Mesendoderm (in vitro differentiated cells): ENCODE measurements around the gene ATP2A2.

Experiments used
- DNase-seq: peaks from one replicate; pipeline ENCODE4 v3.0.0; 2013
- H2AK5ac ChIP-seq: 2 replicates; pipeline ENCODE4 v1.6.1; 2013; ENCODE audit warnings: low read length, inconsistent platforms
- H2BK120ac ChIP-seq: 2 replicates; pipeline ENCODE4 v1.6.1; 2013; ENCODE audit warnings: low read depth, mild to moderate bottlenecking, low read length, moderate library complexity, mixed read lengths
- H2BK15ac ChIP-seq: replicated peaks from 2 replicates; pipeline ENCODE4 v1.6.1; 2013; ENCODE audit warnings: low read depth, mild to moderate bottlenecking, moderate library complexity
- H2BK5ac ChIP-seq: 2 replicates; pipeline ENCODE4 v1.6.1; 2013; ENCODE audit warnings: low read length, inconsistent platforms
- H3K18ac ChIP-seq: 2 replicates; pipeline ENCODE4 v1.6.1; 2013; ENCODE audit warnings: mild to moderate bottlenecking, low read length, mixed read lengths
- H3K23ac ChIP-seq: one replicate; pipeline ENCODE4 v1.6.1; 2013; ENCODE audit warnings: low read length
- H3K27ac ChIP-seq: 2 replicates; pipeline ENCODE4 v1.5.1; 2013; ENCODE audit warnings: low read depth, mild to moderate bottlenecking, inconsistent platforms, low read length, moderate library complexity
- H3K27me3 ChIP-seq: 2 replicates; pipeline ENCODE4 v1.6.1; 2013; ENCODE audit warnings: low read length, control low read depth, mild to moderate bottlenecking, inconsistent platforms; ENCODE audit not compliant: insufficient read depth, poor library complexity
- H3K36me3 ChIP-seq: 2 replicates; pipeline ENCODE4 v1.6.1; 2013; ENCODE audit warnings: low read length, inconsistent platforms; ENCODE audit not compliant: control insufficient read depth, insufficient read depth
- H3K4ac ChIP-seq: one replicate; pipeline ENCODE4 v1.6.1; 2013; ENCODE audit warnings: low read depth, mild to moderate bottlenecking, low read length, moderate library complexity
- H3K4me1 ChIP-seq: 2 replicates; pipeline ENCODE4 v1.6.1; 2013; ENCODE audit warnings: low read depth, low read length, inconsistent platforms; ENCODE audit not compliant: control insufficient read depth
- H3K4me2 ChIP-seq: 2 replicates; pipeline ENCODE4 v1.6.1; 2013; ENCODE audit warnings: low read length
- H3K4me3 ChIP-seq: 2 replicates; pipeline ENCODE4 v1.5.1; 2013; ENCODE audit warnings: mild to moderate bottlenecking, low read length
- H3K56ac ChIP-seq: one replicate; pipeline ENCODE4 v1.6.1; 2013; ENCODE audit warnings: low read length
- H3K79me1 ChIP-seq: 2 replicates; pipeline ENCODE4 v1.6.1; 2013; ENCODE audit warnings: low read length, inconsistent platforms
- H3K79me2 ChIP-seq: 2 replicates; pipeline ENCODE4 v1.6.1; 2013; ENCODE audit warnings: mild to moderate bottlenecking, low read length; ENCODE audit not compliant: control insufficient read depth, insufficient read depth
- H3K9ac ChIP-seq: 2 replicates; pipeline ENCODE4 v1.6.1; 2013; ENCODE audit warnings: low read length, inconsistent platforms
- H4K5ac ChIP-seq: one replicate; pipeline ENCODE4 v1.6.1; 2013; ENCODE audit warnings: low read length
- H4K8ac ChIP-seq: one replicate; pipeline ENCODE4 v1.6.1; 2013; ENCODE audit warnings: low read depth, mild to moderate bottlenecking, control low read depth, low read length, moderate library complexity
- WGBS: extraction: QIAGEN DNeasy Blood & Tissue Kit; methylation state at CpG from one replicate; pipeline ENCODE4 v1.1.7; 2013; ENCODE audit warnings: low lambda C conversion rate, missing lambda C conversion rate; ENCODE audit not compliant: insufficient coverage; ENCODE audit errors: extremely low coverage; 5-methylcytosine and 5-hydroxymethylcytosine counted together

ATP2A2 gene

GRCh38 chr12:110281549-110282299 lies 677 bp downstream of the ATP2A2 start:
- peaks cover 5% of the 10 kb centered on the region for H3K4me1 ChIP-seq
- peak overlapping the region; percentile 96 for H3K18ac ChIP-seq
- no CpG with 5 or more reads among the region's 82 CpGs for WGBS
- H3K4me3 ChIP-seq, result peak overlapping the region; percentile 99
- H3K79me1 ChIP-seq, result peaks cover 8% of the 10 kb centered on the region
- H3K23ac ChIP-seq, result peak overlapping the region; percentile 84
- peak overlapping the region; percentile 100 for H3K9ac ChIP-seq
- peak overlapping the region; percentile 85 for H2BK5ac ChIP-seq
- DNase-seq, result peak; percentile 83
- peak overlapping the region; percentile 99 for H3K27ac ChIP-seq
- no peak overlapping the region for H2AK5ac ChIP-seq
- no peak overlapping the region for H4K5ac ChIP-seq
- H3K79me2 ChIP-seq, result peaks cover 38% of the 10 kb centered on the region
- peak overlapping the region; percentile 49 for H3K4me2 ChIP-seq
- no peak overlapping the region for H2BK120ac ChIP-seq
- H2BK15ac ChIP-seq, result no peak overlapping the region
- peak overlapping the region; percentile 100 for H3K56ac ChIP-seq
- peaks cover 3% of the 10 kb centered on the region for H3K36me3 ChIP-seq
- no peaks in the 10 kb centered on the region for H3K27me3 ChIP-seq
- peak overlapping the region; percentile 88 for H3K4ac ChIP-seq
- H4K8ac ChIP-seq, result no peak overlapping the region

- H2AK5ac ChIP-seq, result no peak overlapping the region
- peaks cover 8% of the 10 kb centered on the region for H3K79me1 ChIP-seq
- H3K27me3 ChIP-seq, result no peaks in the 10 kb centered on the region
- no peak overlapping the region for H4K5ac ChIP-seq
- peak overlapping the region; percentile 100 for H3K9ac ChIP-seq
- peak overlapping the region; percentile 99 for H3K27ac ChIP-seq
- no CpG with 5 or more reads among the region's 8 CpGs for WGBS
- peak overlapping the region; percentile 84 for H3K23ac ChIP-seq
- H3K4ac ChIP-seq, result peak overlapping the region; percentile 88
- no peak overlapping the region for H2BK15ac ChIP-seq
- peaks cover 5% of the 10 kb centered on the region for H3K4me1 ChIP-seq
- peaks cover 3% of the 10 kb centered on the region for H3K36me3 ChIP-seq
- no peak overlapping the region for H2BK120ac ChIP-seq
- peak overlapping the region; percentile 96 for H3K18ac ChIP-seq
- H3K56ac ChIP-seq, result peak overlapping the region; percentile 100
- peaks cover 40% of the 10 kb centered on the region for H3K79me2 ChIP-seq
- no peak overlapping the region for H4K8ac ChIP-seq
- DNase-seq, result no peak
- peak overlapping the region; percentile 99 for H3K4me3 ChIP-seq
- peak overlapping the region; percentile 49 for H3K4me2 ChIP-seq
- H2BK5ac ChIP-seq, result peak overlapping the region; percentile 71
These were observed 1.3 kb downstream of the ATP2A2 start for GRCh38 chr12:110282300-110282860.

DNA sequence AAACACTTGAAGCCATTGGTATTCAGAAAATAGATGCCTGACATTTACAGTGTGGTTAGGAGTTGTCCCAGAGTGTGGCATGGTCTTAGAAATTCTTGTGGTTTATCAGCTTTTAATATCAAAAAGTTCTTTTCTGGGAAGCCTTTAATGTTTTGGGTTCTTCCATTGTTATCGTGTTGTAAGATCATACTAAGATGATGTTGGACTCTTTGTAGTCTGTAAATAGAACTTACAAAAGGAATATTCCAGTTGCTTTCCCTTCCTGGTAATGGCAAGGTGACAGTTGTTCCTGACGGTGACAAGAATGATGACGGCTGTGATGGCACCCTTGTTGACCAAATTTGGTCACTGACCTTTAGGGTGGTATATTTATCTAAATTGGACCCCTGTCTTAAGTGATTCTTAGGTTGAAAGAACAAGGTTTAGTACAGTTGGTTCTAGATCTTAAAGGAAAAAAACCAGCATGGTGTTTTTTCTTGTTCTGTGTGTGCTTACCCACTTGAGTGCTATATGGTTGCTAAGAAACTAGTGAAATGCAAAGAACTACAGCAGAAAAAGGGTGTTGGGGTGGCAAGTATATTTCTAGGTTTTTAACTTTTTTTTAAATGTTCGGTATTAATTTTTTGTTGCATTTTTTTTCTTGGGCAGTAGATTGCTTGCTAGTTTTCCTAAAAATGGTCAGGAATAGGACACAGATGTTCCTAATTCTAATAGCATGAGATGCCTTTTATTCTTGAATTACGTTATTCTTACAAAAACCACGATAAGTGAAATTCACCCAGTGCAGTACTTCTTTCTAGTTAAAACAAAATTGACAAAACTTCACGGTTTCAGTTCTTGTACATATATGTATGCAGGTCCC lies 2.1 kb downstream of the ATP2A2 start:
- peaks cover 5% of the 10 kb centered on the region for H3K4me1 ChIP-seq
- WGBS, result no CpG with 5 or more reads among the region's 7 CpGs
- H3K27me3 ChIP-seq, result no peaks in the 10 kb centered on the region
- H3K4me3 ChIP-seq, result no peak overlapping the region
- H3K9ac ChIP-seq, result peak overlapping the region; percentile 16
- no peak overlapping the region for H2AK5ac ChIP-seq
- H3K4me2 ChIP-seq, result peak overlapping the region; percentile 8
- no peak overlapping the region for H3K27ac ChIP-seq
- no peak overlapping the region for H3K4ac ChIP-seq
- H3K79me2 ChIP-seq, result peaks cover 46% of the 10 kb centered on the region
- no peak overlapping the region for H4K8ac ChIP-seq
- H3K36me3 ChIP-seq, result peaks cover 3% of the 10 kb centered on the region
- no peak overlapping the region for H3K18ac ChIP-seq
- H4K5ac ChIP-seq, result no peak overlapping the region
- H3K79me1 ChIP-seq, result peaks cover 8% of the 10 kb centered on the region
- H2BK15ac ChIP-seq, result no peak overlapping the region
- H2BK5ac ChIP-seq, result no peak overlapping the region
- H2BK120ac ChIP-seq, result no peak overlapping the region
- DNase-seq, result no peak
- no peak overlapping the region for H3K23ac ChIP-seq
- no peak overlapping the region for H3K56ac ChIP-seq

DNA sequence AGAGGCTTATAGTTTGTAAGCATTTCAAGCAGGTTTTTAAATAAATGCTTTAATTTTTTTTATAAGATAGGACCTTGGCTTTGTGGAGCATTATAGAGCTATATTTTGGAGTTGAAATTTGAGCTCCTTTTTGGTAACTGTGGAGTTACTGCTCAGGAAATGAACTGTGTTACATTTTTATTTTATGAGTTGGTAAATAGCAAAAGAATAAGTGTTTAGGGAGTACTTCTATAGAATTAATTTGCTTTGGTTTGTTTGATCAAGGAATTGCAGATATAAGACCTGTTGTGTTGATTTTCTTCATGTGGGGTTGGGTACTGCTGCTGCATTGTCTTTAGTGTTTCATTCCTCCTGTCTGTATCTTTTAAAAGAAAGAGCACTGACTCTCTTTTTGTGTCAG lies 3.5 kb downstream of the ATP2A2 start:
- Histone ChIP-seq H2BK120ac (no peak overlapping the region), H4K5ac (no peak overlapping the region), H3K4ac (no peak overlapping the region), H3K79me2 (peaks cover 54% of the 10 kb centered on the region), H4K8ac (no peak overlapping the region), H2AK5ac (no peak overlapping the region), H3K27me3 (no peaks in the 10 kb centered on the region), H3K79me1 (peaks cover 8% of the 10 kb centered on the region), H2BK5ac (no peak overlapping the region), H2BK15ac (no peak overlapping the region), H3K56ac (no peak overlapping the region), H3K27ac (no peak overlapping the region), H3K18ac (no peak overlapping the region), H3K4me2 (no peak overlapping the region), H3K9ac (no peak overlapping the region), H3K23ac (no peak overlapping the region), H3K4me3 (no peak overlapping the region), H3K4me1 (peaks cover 3% of the 10 kb centered on the region), H3K36me3 (peaks cover 3% of the 10 kb centered on the region)
- DNase-seq, result no peak

DNA sequence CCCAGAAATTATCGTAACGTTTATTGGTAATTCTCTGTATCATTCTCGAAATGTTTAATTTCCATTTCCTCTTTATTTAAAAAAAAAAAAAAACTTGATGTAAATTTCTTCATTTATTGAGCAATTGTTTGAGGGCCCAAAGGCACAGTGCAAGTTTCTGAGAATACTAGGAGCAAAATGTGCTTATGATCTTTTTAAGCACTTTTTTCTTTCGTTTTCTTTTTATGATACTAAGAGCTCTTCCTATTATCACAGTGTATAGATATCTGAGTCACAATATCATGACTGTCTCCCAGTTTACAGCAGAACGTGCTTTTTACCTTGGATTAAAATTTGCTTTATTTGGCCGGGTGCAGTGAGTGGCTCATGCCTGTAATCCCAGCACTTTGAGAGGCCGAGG lies 5.6 kb downstream of the ATP2A2 start:
- no peaks in the 10 kb centered on the region for H3K27me3 ChIP-seq
- H2AK5ac ChIP-seq, result no peak overlapping the region
- no peak overlapping the region for H2BK15ac ChIP-seq
- DNase-seq, result no peak
- no peak overlapping the region for H3K27ac ChIP-seq
- no peak overlapping the region for H3K56ac ChIP-seq
- H3K4me2 ChIP-seq, result no peak overlapping the region
- no peak overlapping the region for H3K23ac ChIP-seq
- H2BK5ac ChIP-seq, result no peak overlapping the region
- no peak overlapping the region for H3K4me3 ChIP-seq
- no peaks in the 10 kb centered on the region for H3K4me1 ChIP-seq
- peaks cover 3% of the 10 kb centered on the region for H3K36me3 ChIP-seq
- no CpG with 5 or more reads among the region's 7 CpGs for WGBS
- H3K9ac ChIP-seq, result no peak overlapping the region
- no peak overlapping the region for H4K5ac ChIP-seq
- no peak overlapping the region for H2BK120ac ChIP-seq
- H4K8ac ChIP-seq, result no peak overlapping the region
- peaks cover 12% of the 10 kb centered on the region for H3K79me1 ChIP-seq
- H3K79me2 ChIP-seq, result peaks cover 67% of the 10 kb centered on the region
- H3K18ac ChIP-seq, result no peak overlapping the region
- H3K4ac ChIP-seq, result no peak overlapping the region
